Left lung (tissue), 10 donors: ENCODE results near the gene IL17F. TPM values are rescaled to one million over a fixed set of nuclear protein-coding genes. Genes with fewer than 3 reads are reported as not detected.

Experiments
- ATAC-seq: fragments of 200-7000 bp; cut with Tn5 transposase; one replicate; pipeline ENCODE4 v1.9.1; 2020; ENCODE audit warnings: moderate library complexity
- DNase-seq, 4 donors: peaks; one replicate each; pipeline ENCODE4 v3.0.0-alpha.2; 2013 to 2020
- H3K27ac ChIP-seq, 2 donors: fragments of 200-600 bp; sonication (generic) in 1 of 2; one replicate each; pipeline versions ENCODE4 v1.5.0 to v1.8.0; 2020 to 2021
- H3K27me3 ChIP-seq, 2 donors: fragments of 200-600 bp; sonication (generic) in 1 of 2; one replicate each; pipeline versions ENCODE4 v1.5.0 to v1.8.0; 2020 to 2021
- H3K36me3 ChIP-seq, 2 donors: fragments of 200-600 bp; sonication (generic) in 1 of 2; one replicate each; pipeline versions ENCODE4 v1.5.0 to v1.8.0; 2020 to 2021
- H3K4me1 ChIP-seq, 2 donors: fragments of 200-600 bp; one replicate each; pipeline ENCODE4 v1.8.0; 2021
- H3K4me3 ChIP-seq, 2 donors: fragments of 200-600 bp; sonication (generic) in 1 of 2; one replicate each; pipeline versions ENCODE4 v1.5.0 to v1.8.0; 2020 to 2021; ENCODE audit warnings: mild to moderate bottlenecking in 1 of 2
- H3K9me3 ChIP-seq, 2 donors: fragments of 200-600 bp; sonication (generic) in 1 of 2; one replicate each; pipeline versions ENCODE4 v1.5.0 to v1.8.0; 2020 to 2021
- CTCF ChIP-seq, 2 donors: fragments of 200-600 bp; sonication (generic) in 1 of 2; IDR thresholded peaks; one replicate each; pipeline versions ENCODE4 v1.5.0 to v1.8.0; 2021; ENCODE audit warnings: antibody characterized with exemption in 2 of 2
- intact Hi-C, 2 donors: fragments of 100-400 bp; cut with DNase I; formaldehyde crosslinking; loops; one replicate each; pipeline versions ENCODE4 v1.11.2 to v1.14.2; 2022
- polyA plus RNA-seq, 6 donors: library from polyadenylated mRNA; unstranded; fragments of 120-200 nt; gene quantifications; one replicate each; pipeline ENCODE4 v1.2.1, GENCODE V29; 2013; ENCODE audit not compliant: insufficient read length in 6 of 6
- total RNA-seq, 2 donors: library from RNA; stranded (reverse); fragmentation: NEBNext Ultra II Directional; extraction: Animal tissue kit (Norgen Biotek cat#: 25700); gene quantifications; one replicate each; pipeline ENCODE4 v1.2.1, GENCODE V29; 2021
- donor health status: DM: no; HTN: yes; CAD: no.
- donor health status: DM: no; HTN: no; CAD: no.

IL17F gene
- total and polyA plus RNA-seq, 8 donors: not detected

DNA sequence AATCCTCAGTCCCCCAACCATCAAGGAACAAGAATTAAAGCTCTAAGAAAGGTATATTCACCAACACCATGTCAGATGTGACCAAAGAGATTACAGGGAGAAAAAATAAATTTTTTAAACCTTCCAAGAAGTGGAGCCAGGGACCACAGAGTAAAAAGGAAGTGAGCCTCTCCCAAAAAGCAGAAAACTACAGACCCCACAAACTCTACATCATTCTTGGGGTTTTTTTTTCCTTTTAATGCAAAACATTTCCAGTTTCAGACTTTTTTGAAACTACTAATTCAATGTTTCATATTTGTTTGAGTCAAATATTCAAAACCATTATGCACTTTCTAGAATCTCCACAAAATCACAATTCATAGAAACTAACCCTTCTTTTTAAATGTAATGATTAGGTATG lies 6.8 kb upstream of the IL17F start:
- intact Hi-C loops: no loop called here
- Histone ChIP-seq H3K36me3 (no peaks in the 10 kb centered on the region), H3K27ac (no peak overlapping the region), H3K4me3 (no peak overlapping the region), H3K9me3 (no peaks in the 10 kb centered on the region), H3K27me3 (peaks cover 4 to 39% of the 10 kb centered on the region in 2 donors), H3K4me1 (no peaks in the 10 kb centered on the region)
- DNase-seq (no peak), ATAC-seq (no peak)
- no peak for TF ChIP-seq CTCF (IDR thresholded peaks at IDR 0.05)

DNA sequence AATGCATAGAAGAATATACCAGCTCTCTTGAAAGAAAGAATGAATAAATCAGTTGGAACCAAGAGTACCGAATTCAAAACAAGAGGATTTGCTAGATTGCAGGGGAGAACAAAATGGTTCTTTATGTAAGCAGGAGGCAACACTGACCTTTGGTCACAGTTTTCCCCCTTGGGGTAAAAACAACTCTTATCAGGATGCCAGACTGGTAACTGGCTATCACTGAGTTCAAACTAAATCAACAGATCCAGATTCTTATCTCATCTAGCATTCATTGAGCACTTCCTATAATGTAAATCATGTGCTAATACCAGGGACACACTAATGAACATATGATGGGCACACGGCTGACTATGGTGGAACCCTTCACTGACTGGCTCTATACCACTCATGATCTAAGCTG lies 4.8 kb upstream of the IL17F start:
- ATAC-seq: no peak
- Histone ChIP-seq H3K27ac (no peak overlapping the region), H3K36me3 (no peaks in the 10 kb centered on the region), H3K4me3 (no peak overlapping the region), H3K4me1 (no peaks in the 10 kb centered on the region), H3K9me3 (no peaks in the 10 kb centered on the region), H3K27me3 (peaks cover 0 to 21% of the 10 kb centered on the region in 2 donors)
- TF ChIP-seq CTCF (IDR thresholded peaks at IDR 0.05): no peak
- no peak for DNase-seq
- intact Hi-C loops: no loop called here

DNA sequence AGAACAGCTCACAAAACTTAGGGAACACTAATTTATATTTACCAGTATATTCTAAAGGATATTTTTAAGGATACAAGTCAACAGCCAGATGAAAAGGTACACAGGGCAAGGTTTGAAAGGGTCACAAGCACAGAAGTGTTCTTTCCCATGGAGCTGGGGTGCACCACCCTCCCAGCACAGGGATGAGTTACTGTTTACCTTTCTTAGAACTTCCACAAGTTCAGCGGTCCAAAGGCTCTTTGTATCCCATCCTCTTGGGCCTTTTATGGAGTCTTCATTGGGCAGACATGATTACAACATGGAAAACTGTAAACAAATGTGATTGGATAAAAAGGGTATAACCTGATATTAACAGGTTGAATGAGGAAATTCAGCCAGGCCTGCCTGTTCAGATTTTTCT lies 1.1 kb upstream of the IL17F start:
- Histone ChIP-seq H3K27ac (no peak overlapping the region), H3K27me3 (peaks cover 0 to 5% of the 10 kb centered on the region in 2 donors), H3K36me3 (no peaks in the 10 kb centered on the region), H3K4me1 (no peaks in the 10 kb centered on the region), H3K9me3 (no peaks in the 10 kb centered on the region), H3K4me3 (no peak overlapping the region)
- ATAC-seq: no peak
- intact Hi-C loops: no loop called here
- no peak for DNase-seq
- TF ChIP-seq CTCF (IDR thresholded peaks at IDR 0.05): no peak

- intact Hi-C loops: no loop called here
These were observed 912 bp downstream of the IL17F start for GRCh38 chr6:52243282-52243893.

DNA sequence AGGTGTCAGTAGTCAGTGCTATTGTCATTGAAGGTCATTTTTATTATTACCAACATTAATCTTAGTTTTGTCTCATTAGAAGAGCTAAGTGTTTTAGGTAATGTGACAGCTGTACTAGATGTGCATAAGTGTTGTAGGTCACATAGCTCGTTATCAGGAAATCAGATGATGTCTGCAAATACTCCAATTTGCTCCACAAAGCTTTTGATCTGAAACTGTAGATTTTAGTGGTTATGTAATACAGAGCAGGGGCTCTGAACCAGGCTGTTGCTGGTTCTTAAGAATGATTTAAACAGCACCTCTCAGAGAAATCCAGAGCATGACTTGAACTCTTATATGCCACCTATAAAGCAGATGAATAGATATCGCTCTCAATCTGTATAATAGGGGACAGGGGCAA lies 2.5 kb downstream of the IL17F start:
- Histone ChIP-seq H3K27me3 (no peaks in the 10 kb centered on the region), H3K27ac (no peak overlapping the region), H3K36me3 (no peaks in the 10 kb centered on the region), H3K9me3 (no peaks in the 10 kb centered on the region), H3K4me3 (no peak overlapping the region), H3K4me1 (no peaks in the 10 kb centered on the region)
- intact Hi-C loops: no loop called here
- DNase-seq (no peak), ATAC-seq (no peak)
- no peak for TF ChIP-seq CTCF (IDR thresholded peaks at IDR 0.05)

More at GRCh38 chr6:52243282-52243893, 912 bp downstream of the IL17F start:
- Histone ChIP-seq H3K36me3 (no peaks in the 10 kb centered on the region), H3K27ac (no peak overlapping the region), H3K4me3 (no peak overlapping the region), H3K27me3 (no peaks in the 10 kb centered on the region), H3K9me3 (no peaks in the 10 kb centered on the region), H3K4me1 (no peaks in the 10 kb centered on the region)
- peak; percentile 77 for ATAC-seq
- no peak for TF ChIP-seq CTCF (IDR thresholded peaks at IDR 0.05)
- peak in 2 of 4 donors; percentile 17 to 55 for DNase-seq
